Endodermal cell (in vitro differentiated cells): ENCODE data around the gene RHEBL1. TPM values are rescaled to one million over a fixed set of nuclear protein-coding genes. Genes with fewer than 3 reads are reported as not detected.

Experiments
- DNase-seq: peaks from one replicate; pipeline ENCODE4 v3.0.0-alpha.2; 2017
- H3K27ac ChIP-seq: 2 replicates; pipeline ENCODE4 v1.5.1; 2013; ENCODE audit warnings: mild to moderate bottlenecking, low read depth, low read length, moderate library complexity
- H3K27me3 ChIP-seq: 2 replicates; pipeline ENCODE4 v1.6.1; 2013; ENCODE audit warnings: mild to moderate bottlenecking, low read length, moderate library complexity; ENCODE audit not compliant: insufficient read depth, control insufficient read depth, poor library complexity, severe bottlenecking
- H3K36me3 ChIP-seq: 2 replicates; pipeline ENCODE4 v1.7.0; 2013; ENCODE audit warnings: mild to moderate bottlenecking, low read length, moderate library complexity; ENCODE audit not compliant: control insufficient read depth, insufficient read depth
- H3K4me1 ChIP-seq: one replicate; pipeline ENCODE4 v1.7.0; 2013; ENCODE audit warnings: low read length; ENCODE audit not compliant: control insufficient read depth, insufficient read depth
- H3K4me3 ChIP-seq: 2 replicates; pipeline ENCODE4 v1.5.1; 2013; ENCODE audit warnings: mild to moderate bottlenecking, low read length, moderate library complexity
- H3K9ac ChIP-seq: 2 replicates; pipeline ENCODE4 v1.6.1; 2013; ENCODE audit warnings: mild to moderate bottlenecking, low read length, moderate library complexity; ENCODE audit not compliant: poor library complexity, severe bottlenecking; ENCODE audit errors: extremely low read depth
- H3K9me3 ChIP-seq: 2 replicates; pipeline ENCODE4 v1.6.1; 2013; ENCODE audit warnings: mild to moderate bottlenecking, low read length, moderate library complexity; ENCODE audit not compliant: control insufficient read depth
- H3K27ac Mint-ChIP-seq: 2 replicates; pipeline ENCODE4 v1.8.0; 2020; ENCODE audit warnings: mixed read lengths
- H3K27me3 Mint-ChIP-seq: 2 replicates; pipeline ENCODE4 v1.8.0; 2021; ENCODE audit warnings: mild to moderate bottlenecking, mixed read lengths; ENCODE audit not compliant: insufficient read depth
- H3K36me3 Mint-ChIP-seq: 2 replicates; pipeline ENCODE4 v1.8.0; 2020; ENCODE audit warnings: low read depth, mixed read lengths
- H3K4me1 Mint-ChIP-seq: 2 replicates; pipeline ENCODE4 v1.8.0; 2020; ENCODE audit warnings: mixed read lengths
- H3K4me3 Mint-ChIP-seq: 2 replicates; pipeline ENCODE4 v1.8.0; 2020; ENCODE audit warnings: mild to moderate bottlenecking, moderate library complexity, mixed read lengths
- H3K9me3 Mint-ChIP-seq: 2 replicates; pipeline ENCODE4 v1.8.0; 2020; ENCODE audit warnings: mild to moderate bottlenecking, mixed read lengths
- CTCF ChIP-seq: fragments of 200-600 bp; sonication (generic); conservative IDR thresholded peaks from 2 replicates; pipeline ENCODE4 v1.5.0; 2021; ENCODE audit warnings: antibody characterized with exemption, mild to moderate bottlenecking
- WGBS, 2 experiments: methylation state at CpG; one replicate each; pipeline versions ENCODE4 v1.1.5 to v1.1.7; 2013; ENCODE audit warnings: missing lambda C conversion rate in 2 of 2, mixed read lengths in 1 of 2; ENCODE audit not compliant: insufficient coverage in 1 of 2, insufficient read length in 1 of 2; 5-methylcytosine and 5-hydroxymethylcytosine counted together
- total RNA-seq, 2 donors: library from RNA; stranded (reverse); fragmentation: NEBNext Ultra II Directional in 1 of 2; extraction: Animal tissue kit (Norgen Biotek cat#: 25700) in 1 of 2; gene quantifications; 2 replicates in 1 of 2; 3 replicates in 1 of 2; pipeline ENCODE4 v1.2.1, GENCODE V29; 2021

The RHEBL1 gene
- total RNA-seq, 2 donors from 2014 or later: 2.5 to 3.2 TPM

- no peaks in the 10 kb centered on the region for H3K27me3 ChIP-seq
- TF ChIP-seq CTCF: no peak
- peak overlapping the region; percentile 96 for H3K27ac Mint-ChIP-seq
- peak overlapping the region; percentile 87 for H3K4me3 ChIP-seq
- peak overlapping the region; percentile 91 for H3K27ac ChIP-seq
- 50% methylated on average over 1 of the region's 8 CpGs; no CpG with 5 or more reads in 1 of the 2 experiments for WGBS, 2 experiments
- H3K9ac ChIP-seq: peak overlapping the region; percentile 95
- peak overlapping the region; percentile 86 for H3K4me3 Mint-ChIP-seq
- H3K36me3 Mint-ChIP-seq: peaks cover 26% of the 10 kb centered on the region
- H3K27me3 Mint-ChIP-seq: no peaks in the 10 kb centered on the region
- no peaks in the 10 kb centered on the region for H3K9me3 ChIP-seq
- no peaks in the 10 kb centered on the region for H3K9me3 Mint-ChIP-seq
- peaks cover 25% of the 10 kb centered on the region for H3K36me3 ChIP-seq
- DNase-seq: no peak
- H3K4me1 ChIP-seq: no peaks in the 10 kb centered on the region
- H3K4me1 Mint-ChIP-seq: peaks cover 15% of the 10 kb centered on the region
Observed at GRCh38 chr12:49019120-49019430, 50.7 kb downstream of the RHEBL1 start.

GRCh38 chr12:49018261-49019119, 51.3 kb downstream of the RHEBL1 start, which contains the start of gene PRKAG1:
Gene PRKAG1 (minus strand): TSS chr12:49018776. CDS start chr12:49018740, 36 bp downstream.
- H3K4me3 Mint-ChIP-seq: peak within 1 kb of the TSS; percentile 86
- no peaks in the 10 kb centered on the region for H3K9me3 ChIP-seq
- H3K9ac ChIP-seq: peak within 1 kb of the TSS; percentile 95
- peaks cover 15% of the 10 kb centered on the region for H3K4me1 Mint-ChIP-seq
- no peaks in the 10 kb centered on the region for H3K4me1 ChIP-seq
- 1% methylated on average over 21 to 59 of the region's 59 CpGs for WGBS, 2 experiments
- peak within 1 kb of the TSS; percentile 91 for H3K27ac ChIP-seq
- H3K36me3 ChIP-seq: peaks cover 20% of the 10 kb centered on the region
- peak; percentile 100 for DNase-seq
- no peaks in the 10 kb centered on the region for H3K9me3 Mint-ChIP-seq
- no peaks in the 10 kb centered on the region for H3K27me3 Mint-ChIP-seq
- peak; percentile 73 for TF ChIP-seq CTCF
- peak within 1 kb of the TSS; percentile 96 for H3K27ac Mint-ChIP-seq
- peak within 1 kb of the TSS; percentile 87 for H3K4me3 ChIP-seq
- H3K27me3 ChIP-seq: no peaks in the 10 kb centered on the region
- peaks cover 24% of the 10 kb centered on the region for H3K36me3 Mint-ChIP-seq

GRCh38 chr12:49017891-49018260, 51.9 kb downstream of the RHEBL1 start:
- peaks cover 18% of the 10 kb centered on the region for H3K36me3 Mint-ChIP-seq
- no peak for TF ChIP-seq CTCF
- Histone ChIP-seq H3K27ac (peak overlapping the region; percentile 90), H3K36me3 (peaks cover 14% of the 10 kb centered on the region), H3K9ac (peak overlapping the region; percentile 95), H3K27me3 (no peaks in the 10 kb centered on the region), H3K4me3 (peak overlapping the region; percentile 87), H3K4me1 (no peaks in the 10 kb centered on the region), H3K9me3 (no peaks in the 10 kb centered on the region)
- no peaks in the 10 kb centered on the region for H3K27me3 Mint-ChIP-seq
- no peak for DNase-seq
- H3K9me3 Mint-ChIP-seq: no peaks in the 10 kb centered on the region
- H3K4me3 Mint-ChIP-seq: peak overlapping the region; percentile 86
- peaks cover 15% of the 10 kb centered on the region for H3K4me1 Mint-ChIP-seq
- peak overlapping the region; percentile 96 for H3K27ac Mint-ChIP-seq
- 18 to 24% methylated on average over 8 of the region's 8 CpGs for WGBS, 2 experiments
